ENCODE results near the gene MYBPH. TPM values are rescaled to one million over a fixed set of nuclear protein-coding genes. Genes with fewer than 3 reads are reported as not detected.

The MYBPH gene
- total and polyA plus RNA-seq, 2 donors: 0.99 to 1.7 TPM

GRCh38 chr1:203140743-203141520 is 34.7 kb downstream of the MYBPH start:
- H3K4me3 ChIP-seq (ENCODE audit: low read length in 2 of 2): no peak overlapping the region
- no peaks in the 10 kb centered on the region for H3K9me3 ChIP-seq (ENCODE audit: control insufficient read depth in 2 of 2, insufficient read depth in 1 of 2, low read length in 1 of 2)
- 90% methylated on average over 5 of the region's 5 CpGs for WGBS
- no peaks in the 10 kb centered on the region for H3K4me1 ChIP-seq (ENCODE audit: control insufficient read depth in 2 of 2, insufficient read depth in 2 of 2, low read length in 2 of 2)
- H3K36me3 ChIP-seq (ENCODE audit: control insufficient read depth in 2 of 2, insufficient read depth in 2 of 2, low read length in 1 of 2): no peaks in the 10 kb centered on the region
- no peak overlapping the region for H3K27ac ChIP-seq (ENCODE audit: low read depth in 1 of 2, low read length in 1 of 2)
- no peak for DNase-seq (ENCODE audit: low read depth in 6 of 9, low spot score in 9 of 9)
- peaks cover 0 to 11% of the 10 kb centered on the region in 2 donors for H3K27me3 ChIP-seq (ENCODE audit: control insufficient read depth in 2 of 2, insufficient read depth in 1 of 2, low read length in 1 of 2)

DNA sequence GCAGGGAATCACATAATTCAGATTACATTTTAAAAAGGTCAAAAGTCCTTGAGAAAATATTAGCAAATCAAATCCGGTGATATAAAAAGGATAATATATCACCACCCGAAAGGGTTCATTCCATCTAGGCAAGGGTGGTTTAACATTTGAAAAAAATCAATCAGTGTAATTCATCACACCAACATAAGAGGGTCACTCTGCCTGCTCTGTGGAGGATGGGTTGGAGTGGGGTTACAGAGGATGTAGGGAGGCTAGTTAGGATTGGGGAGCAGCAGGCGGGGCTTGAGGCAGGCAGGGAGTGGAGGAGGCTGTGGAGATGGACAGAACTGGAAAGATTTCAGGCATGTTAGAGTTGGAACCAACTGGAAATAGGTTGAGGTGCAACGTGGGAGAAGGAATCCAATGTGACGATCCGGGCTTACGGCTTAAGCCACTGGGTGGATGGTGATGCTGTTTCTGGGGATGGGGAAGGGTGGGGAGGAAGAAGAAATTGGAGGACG is 35.6 kb downstream of the MYBPH start:
- H3K27me3 ChIP-seq (ENCODE audit: control insufficient read depth in 2 of 2, insufficient read depth in 1 of 2, low read length in 1 of 2): peaks cover 0 to 16% of the 10 kb centered on the region in 2 donors
- no peak for DNase-seq (ENCODE audit: low read depth in 6 of 9, low spot score in 9 of 9)
- no peaks in the 10 kb centered on the region for H3K9me3 ChIP-seq (ENCODE audit: control insufficient read depth in 2 of 2, insufficient read depth in 1 of 2, low read length in 1 of 2)
- no peak overlapping the region for H3K4me3 ChIP-seq (ENCODE audit: low read length in 2 of 2)
- no peaks in the 10 kb centered on the region for H3K36me3 ChIP-seq (ENCODE audit: control insufficient read depth in 2 of 2, insufficient read depth in 2 of 2, low read length in 1 of 2)
- 97% methylated on average over 8 of the region's 8 CpGs for WGBS
- H3K27ac ChIP-seq (ENCODE audit: low read depth in 1 of 2, low read length in 1 of 2): no peak overlapping the region
- H3K4me1 ChIP-seq (ENCODE audit: control insufficient read depth in 2 of 2, insufficient read depth in 2 of 2, low read length in 2 of 2): no peaks in the 10 kb centered on the region

- WGBS: 95% methylated on average over 3 of the region's 3 CpGs
- H3K36me3 ChIP-seq (ENCODE audit: control insufficient read depth in 2 of 2, insufficient read depth in 2 of 2, low read length in 1 of 2): no peaks in the 10 kb centered on the region
- H3K27me3 ChIP-seq (ENCODE audit: control insufficient read depth in 2 of 2, insufficient read depth in 1 of 2, low read length in 1 of 2): peaks cover 0 to 31% of the 10 kb centered on the region in 2 donors
- no peak overlapping the region for H3K27ac ChIP-seq (ENCODE audit: low read depth in 1 of 2, low read length in 1 of 2)
- no peak overlapping the region for H3K4me3 ChIP-seq (ENCODE audit: low read length in 2 of 2)
- no peak for DNase-seq (ENCODE audit: low read depth in 6 of 9, low spot score in 9 of 9)
- H3K9me3 ChIP-seq (ENCODE audit: control insufficient read depth in 2 of 2, insufficient read depth in 1 of 2, low read length in 1 of 2): no peaks in the 10 kb centered on the region
- H3K4me1 ChIP-seq (ENCODE audit: control insufficient read depth in 2 of 2, insufficient read depth in 2 of 2, low read length in 2 of 2): no peaks in the 10 kb centered on the region
Measured at GRCh38 chr1:203138066-203138465, 37.6 kb downstream of the MYBPH start.

GRCh38 chr1:203137324-203137723 is 38.3 kb downstream of the MYBPH start:
- DNase-seq (ENCODE audit: low read depth in 6 of 9, low spot score in 9 of 9): no peak
- 95% methylated on average over 4 of the region's 4 CpGs for WGBS
- H3K36me3 ChIP-seq (ENCODE audit: control insufficient read depth in 2 of 2, insufficient read depth in 2 of 2, low read length in 1 of 2): no peaks in the 10 kb centered on the region
- no peaks in the 10 kb centered on the region for H3K9me3 ChIP-seq (ENCODE audit: control insufficient read depth in 2 of 2, insufficient read depth in 1 of 2, low read length in 1 of 2)
- no peaks in the 10 kb centered on the region for H3K4me1 ChIP-seq (ENCODE audit: control insufficient read depth in 2 of 2, insufficient read depth in 2 of 2, low read length in 2 of 2)
- no peak overlapping the region for H3K4me3 ChIP-seq (ENCODE audit: low read length in 2 of 2)
- no peak overlapping the region for H3K27ac ChIP-seq (ENCODE audit: low read depth in 1 of 2, low read length in 1 of 2)
- H3K27me3 ChIP-seq (ENCODE audit: control insufficient read depth in 2 of 2, insufficient read depth in 1 of 2, low read length in 1 of 2): peaks cover 0 to 32% of the 10 kb centered on the region in 2 donors

DNA sequence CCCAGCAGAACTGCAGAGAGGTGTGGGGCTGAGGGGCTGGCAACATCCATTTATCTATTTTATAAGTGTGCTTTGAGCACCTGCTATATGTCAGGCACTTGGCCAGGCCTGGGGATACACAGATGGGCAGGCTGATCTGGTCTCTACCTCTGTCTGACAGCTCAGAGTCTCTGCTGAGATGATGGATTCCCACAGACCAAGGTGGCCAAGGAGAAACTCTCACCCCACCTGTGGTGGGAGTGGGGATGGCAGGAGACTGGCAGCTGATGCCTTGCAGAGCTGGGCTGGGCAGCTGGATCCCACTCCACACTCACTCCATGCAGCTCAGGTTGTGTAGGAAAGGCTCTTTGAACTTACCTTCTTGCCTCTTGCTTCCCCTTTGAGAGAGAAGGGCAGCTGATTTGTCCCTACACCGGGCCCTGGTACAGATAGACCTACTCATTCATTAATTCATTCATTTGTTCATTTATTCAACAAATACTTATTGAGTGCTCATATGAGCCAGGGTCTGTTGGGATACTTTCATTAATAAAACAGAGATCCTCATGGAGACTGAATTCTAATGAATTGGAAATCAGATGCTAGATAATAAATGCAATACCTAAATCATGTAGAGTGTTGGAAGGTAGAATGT is 39.1 kb downstream of the MYBPH start:
- Histone ChIP-seq H3K9me3 (ENCODE audit: control insufficient read depth in 2 of 2, insufficient read depth in 1 of 2, low read length in 1 of 2) (no peaks in the 10 kb centered on the region), H3K4me1 (ENCODE audit: control insufficient read depth in 2 of 2, insufficient read depth in 2 of 2, low read length in 2 of 2) (no peaks in the 10 kb centered on the region), H3K27me3 (ENCODE audit: control insufficient read depth in 2 of 2, insufficient read depth in 1 of 2, low read length in 1 of 2) (peaks cover 0 to 38% of the 10 kb centered on the region in 2 donors), H3K36me3 (ENCODE audit: control insufficient read depth in 2 of 2, insufficient read depth in 2 of 2, low read length in 1 of 2) (no peaks in the 10 kb centered on the region), H3K27ac (ENCODE audit: low read depth in 1 of 2, low read length in 1 of 2) (no peak overlapping the region), H3K4me3 (ENCODE audit: low read length in 2 of 2) (no peak overlapping the region)
- no peak for DNase-seq (ENCODE audit: low read depth in 6 of 9, low spot score in 9 of 9)
- WGBS: 98% methylated on average over 1 of the region's 1 CpG

DNA sequence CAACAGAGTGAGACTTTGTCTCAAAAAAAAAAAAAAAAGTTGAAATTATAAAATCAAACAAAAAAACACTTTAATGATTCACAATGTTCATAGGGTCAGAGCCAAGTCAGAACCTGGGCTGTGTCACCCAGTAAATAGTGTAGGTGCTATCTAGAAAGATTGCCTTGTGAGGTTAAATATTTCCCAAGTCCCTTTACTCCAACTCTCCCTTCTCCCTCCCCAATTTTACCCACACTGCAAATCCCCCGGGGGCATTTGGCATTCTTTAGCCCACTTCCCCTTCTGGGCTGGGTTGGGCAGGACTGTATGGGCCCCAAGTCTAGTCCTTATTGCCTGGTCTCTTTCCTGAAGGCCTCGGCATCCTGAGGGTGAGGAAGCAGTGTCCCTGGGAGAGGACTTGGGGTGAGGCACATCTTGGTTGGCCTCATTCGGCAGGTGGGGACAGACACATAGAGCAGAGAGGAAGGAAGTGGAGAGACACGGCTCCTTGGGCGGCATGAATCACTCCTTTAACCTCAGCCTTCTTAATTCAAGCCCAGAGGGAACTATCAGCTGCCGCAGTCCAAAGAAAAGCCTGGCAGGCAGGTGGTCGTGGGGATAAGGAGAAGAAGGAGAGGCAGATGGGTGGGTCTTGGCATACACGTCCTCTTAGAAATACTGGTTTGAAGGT is 39.9 kb downstream of the MYBPH start:
- Histone ChIP-seq H3K27me3 (ENCODE audit: control insufficient read depth in 2 of 2, insufficient read depth in 1 of 2, low read length in 1 of 2) (peaks cover 0 to 40% of the 10 kb centered on the region in 2 donors), H3K36me3 (ENCODE audit: control insufficient read depth in 2 of 2, insufficient read depth in 2 of 2, low read length in 1 of 2) (no peaks in the 10 kb centered on the region), H3K9me3 (ENCODE audit: control insufficient read depth in 2 of 2, insufficient read depth in 1 of 2, low read length in 1 of 2) (no peaks in the 10 kb centered on the region), H3K4me1 (ENCODE audit: control insufficient read depth in 2 of 2, insufficient read depth in 2 of 2, low read length in 2 of 2) (no peaks in the 10 kb centered on the region), H3K4me3 (ENCODE audit: low read length in 2 of 2) (no peak overlapping the region), H3K27ac (ENCODE audit: low read depth in 1 of 2, low read length in 1 of 2) (no peak overlapping the region)
- WGBS: 4% methylated on average over 8 of the region's 8 CpGs
- DNase-seq (ENCODE audit: low read depth in 6 of 9, low spot score in 9 of 9): no peak

DNA sequence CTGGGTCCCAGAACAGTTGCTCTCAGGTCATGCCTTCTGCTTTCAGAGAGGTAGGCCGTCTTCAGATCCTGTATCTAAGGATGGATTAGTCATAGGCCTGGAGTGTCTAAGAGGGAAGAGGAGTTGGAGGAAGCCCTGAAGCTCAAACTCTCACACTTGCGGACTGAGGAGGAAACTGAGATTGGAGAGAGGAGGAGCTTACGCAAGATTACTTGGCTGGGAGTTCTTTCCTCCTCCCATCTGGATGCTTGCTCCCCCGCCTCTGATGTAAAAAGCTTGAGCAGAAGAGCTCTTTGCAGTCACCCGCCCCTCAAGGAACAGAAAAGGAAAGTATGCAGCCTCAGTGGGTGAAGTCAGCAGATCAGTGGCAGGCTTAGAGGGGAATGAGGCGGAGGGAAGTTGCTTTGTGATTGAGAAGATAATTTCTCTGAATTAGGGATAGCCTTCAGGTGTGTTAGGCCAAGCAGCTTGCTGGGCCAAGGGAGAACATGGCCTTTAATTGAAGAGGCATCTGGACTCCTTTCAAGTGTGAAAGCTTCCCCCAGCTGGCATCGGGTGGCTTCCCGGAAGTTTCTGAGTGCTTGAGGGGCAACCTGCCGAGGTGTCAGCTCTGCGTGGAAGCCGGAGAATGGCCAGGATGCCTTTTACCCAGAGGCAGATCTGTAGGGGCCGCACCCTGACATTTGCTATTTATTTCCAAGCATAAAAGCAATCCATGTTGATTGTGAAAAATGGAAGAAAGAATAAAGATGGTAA is 41.5 kb downstream of the MYBPH start:
- H3K27me3 ChIP-seq (ENCODE audit: control insufficient read depth in 2 of 2, insufficient read depth in 1 of 2, low read length in 1 of 2): peaks cover 2 to 55% of the 10 kb centered on the region in 2 donors
- H3K4me3 ChIP-seq (ENCODE audit: low read length in 2 of 2): no peak overlapping the region
- H3K27ac ChIP-seq (ENCODE audit: low read depth in 1 of 2, low read length in 1 of 2): no peak overlapping the region
- no peak for DNase-seq (ENCODE audit: low read depth in 6 of 9, low spot score in 9 of 9)
- H3K9me3 ChIP-seq (ENCODE audit: control insufficient read depth in 2 of 2, insufficient read depth in 1 of 2, low read length in 1 of 2): no peaks in the 10 kb centered on the region
- WGBS: 95% methylated on average over 12 of the region's 12 CpGs
- no peaks in the 10 kb centered on the region for H3K36me3 ChIP-seq (ENCODE audit: control insufficient read depth in 2 of 2, insufficient read depth in 2 of 2, low read length in 1 of 2)
- no peaks in the 10 kb centered on the region for H3K4me1 ChIP-seq (ENCODE audit: control insufficient read depth in 2 of 2, insufficient read depth in 2 of 2, low read length in 2 of 2)

DNA sequence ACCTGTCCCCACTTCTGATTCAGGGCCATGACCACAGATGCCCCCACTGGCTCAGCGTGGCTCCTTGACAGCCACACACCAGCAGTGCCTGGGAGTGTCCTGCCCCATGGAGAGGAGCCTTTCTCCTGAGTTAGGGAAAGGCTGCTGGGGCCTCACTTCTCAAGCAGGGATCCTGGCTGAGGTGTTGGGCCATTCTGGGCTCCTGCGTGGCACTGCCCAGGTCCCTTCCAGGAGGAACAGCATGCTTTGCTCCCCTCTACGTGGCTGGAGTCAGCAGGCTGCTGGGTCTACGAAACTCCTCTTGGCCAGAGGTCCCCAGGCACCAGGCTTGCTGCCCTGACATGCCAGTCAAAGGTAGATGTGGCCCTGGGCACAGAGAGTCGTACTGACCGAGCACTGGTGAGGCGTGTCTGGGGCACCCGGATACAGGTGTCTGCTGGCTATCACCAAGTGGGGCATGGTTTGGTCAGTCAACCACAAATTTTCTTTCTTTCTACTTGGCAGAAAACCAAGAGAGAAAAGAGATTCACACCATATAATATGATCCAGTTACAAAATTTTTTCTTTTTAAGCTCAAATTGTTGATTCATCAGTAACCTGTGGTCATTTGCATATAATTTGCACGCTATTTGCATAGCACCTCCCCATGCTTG is 44.0 kb downstream of the MYBPH start:
- Histone ChIP-seq H3K4me3 (ENCODE audit: low read length in 2 of 2) (no peak overlapping the region), H3K36me3 (ENCODE audit: control insufficient read depth in 2 of 2, insufficient read depth in 2 of 2, low read length in 1 of 2) (no peaks in the 10 kb centered on the region), H3K9me3 (ENCODE audit: control insufficient read depth in 2 of 2, insufficient read depth in 1 of 2, low read length in 1 of 2) (no peaks in the 10 kb centered on the region), H3K4me1 (ENCODE audit: control insufficient read depth in 2 of 2, insufficient read depth in 2 of 2, low read length in 2 of 2) (peaks cover 0 to 8% of the 10 kb centered on the region in 2 donors), H3K27ac (ENCODE audit: low read depth in 1 of 2, low read length in 1 of 2) (no peak overlapping the region), H3K27me3 (ENCODE audit: control insufficient read depth in 2 of 2, insufficient read depth in 1 of 2, low read length in 1 of 2) (peaks cover 27 to 77% of the 10 kb centered on the region in 2 donors)
- no peak for DNase-seq (ENCODE audit: low read depth in 6 of 9, low spot score in 9 of 9)
- 94% methylated on average over 9 of the region's 9 CpGs for WGBS
